Measurements from ENCODE around the gene MAEA. TPM values are rescaled to one million over a fixed set of nuclear protein-coding genes. Genes with fewer than 3 reads are reported as not detected.

Gene MAEA
- total RNA-seq, 2 donors from 2014 or later: 42.8 to 50.1 TPM

DNA sequence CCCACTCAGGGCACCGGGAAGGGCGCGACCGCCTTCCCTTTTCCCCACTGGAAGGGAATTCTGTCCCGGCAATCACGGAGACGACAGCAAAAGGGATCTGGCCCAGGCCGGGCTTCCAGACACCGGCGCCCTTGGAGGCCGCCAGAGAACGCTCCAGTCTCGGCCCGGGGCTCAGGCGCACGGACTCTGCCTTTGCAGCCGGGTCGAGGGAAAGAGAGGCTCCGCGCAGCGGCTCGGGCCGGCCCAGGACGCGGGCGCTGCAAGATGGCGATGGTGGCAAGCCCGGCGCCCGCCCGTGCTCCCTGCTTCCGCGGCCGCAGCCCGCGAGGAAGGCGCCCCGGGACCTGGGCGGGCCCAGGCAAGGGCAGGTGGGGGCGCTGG, 41.8 kb upstream of the MAEA start:
- peaks cover 0 to 5% of the 10 kb centered on the region in 2 donors for H3K9me3 Mint-ChIP-seq
- peak in 1 of 2 donors; percentile 70 for DNase-seq (ENCODE audit: low spot score in 2 of 2)
- peak in 1 of 2 donors; percentile 17 for ATAC-seq
- H3K27ac Mint-ChIP-seq: peak overlapping the region in 1 of 2 donors; percentile 94
- H3K36me3 Mint-ChIP-seq: peaks cover 22 to 33% of the 10 kb centered on the region in 2 donors

DNA sequence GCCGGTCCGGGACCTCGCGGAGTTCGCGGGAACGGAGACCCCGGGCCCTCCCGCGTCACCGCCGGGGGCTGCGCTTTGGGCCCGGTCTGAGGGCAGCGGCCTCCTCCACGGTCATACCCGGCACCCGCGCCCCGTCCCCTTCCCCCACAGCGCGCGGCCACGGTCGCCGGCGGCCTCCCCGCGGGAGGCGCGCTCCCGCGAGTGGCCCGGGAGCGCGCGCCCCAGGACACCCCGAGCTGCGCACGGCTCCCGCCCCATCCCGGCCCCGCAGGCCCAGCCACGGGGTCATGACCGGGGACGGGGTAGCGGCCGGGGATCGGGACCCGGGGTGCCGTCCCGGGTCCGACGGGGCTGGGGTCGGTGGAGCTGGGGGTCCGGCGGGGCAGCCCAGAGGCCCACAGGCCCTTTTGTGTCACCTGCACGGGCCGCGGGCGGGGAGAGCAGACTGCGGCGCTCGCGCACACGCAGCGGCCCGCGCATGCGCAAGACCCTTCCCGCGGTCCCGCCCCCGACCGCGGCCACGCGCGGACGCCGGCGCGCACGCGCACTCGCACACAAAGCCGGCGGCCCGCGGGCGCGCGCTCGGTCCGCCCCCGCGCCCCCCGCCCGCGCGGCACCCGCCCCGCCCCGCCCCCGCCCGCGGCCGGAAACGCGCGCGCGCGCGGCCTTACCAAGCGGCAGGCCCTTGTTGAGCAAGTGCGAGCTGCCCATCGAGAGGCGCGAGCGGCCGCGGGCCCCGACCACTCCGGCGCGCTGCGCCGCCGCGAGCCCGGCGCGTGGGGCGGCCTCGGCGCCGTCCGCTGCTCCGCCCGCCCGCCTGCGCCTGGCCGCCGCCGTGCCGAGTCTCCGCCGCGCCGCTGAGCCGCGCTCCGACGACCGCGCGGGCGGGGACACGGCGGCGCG, 41.2 kb upstream of the MAEA start, which contains the start of gene CTBP1:
Gene CTBP1, minus strand, starts transcription at position 886 of the 903 bp plus-strand sequence. CDS start 7,799 bp downstream, outside the sequence.
- DNase-seq (ENCODE audit: low spot score in 2 of 2) (peak; percentile 87 to 93), ATAC-seq (peak; percentile 29 to 65)
- peak within 1 kb of the TSS; percentile 94 to 98 for H3K27ac Mint-ChIP-seq
- H3K9me3 Mint-ChIP-seq: peaks cover 0 to 11% of the 10 kb centered on the region in 2 donors
- peaks cover 22 to 39% of the 10 kb centered on the region in 2 donors for H3K36me3 Mint-ChIP-seq

DNA sequence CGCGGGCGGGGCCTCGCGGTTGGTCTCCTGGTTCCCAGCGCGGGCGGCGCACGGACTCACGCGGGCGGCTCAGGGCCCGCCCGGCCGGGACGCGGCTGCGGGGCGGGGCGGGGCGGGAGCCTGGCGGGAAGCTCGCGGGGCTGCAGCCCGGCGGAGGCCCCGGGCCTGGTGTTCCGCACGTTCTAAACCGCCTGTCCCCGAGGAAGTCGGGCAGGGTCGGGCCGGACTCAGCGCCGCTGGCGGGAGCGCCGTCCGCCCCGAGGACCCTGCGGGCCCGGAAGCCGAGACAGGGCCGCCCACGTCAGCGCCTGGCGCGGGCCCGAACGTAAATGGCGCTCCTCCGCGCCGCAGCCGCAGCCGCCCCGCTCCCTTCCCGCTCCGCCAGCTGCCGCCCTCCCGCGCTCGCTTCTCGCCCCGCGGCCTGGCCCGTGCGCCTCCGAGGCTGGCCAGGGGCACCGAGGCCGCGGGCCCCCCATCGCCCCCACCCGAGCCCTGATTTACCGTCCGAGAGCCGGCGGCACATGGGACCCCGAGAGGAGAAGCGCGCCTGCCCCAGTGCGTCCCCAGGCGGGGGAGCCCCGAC, 40.5 kb upstream of the MAEA start:
- Mint-ChIP-seq H3K27ac (peak overlapping the region; percentile 91 to 98), H3K36me3 (peaks cover 22 to 47% of the 10 kb centered on the region in 2 donors), H3K9me3 (peaks cover 0 to 15% of the 10 kb centered on the region in 2 donors)
- ATAC-seq: peak; percentile 38 to 73
- peak; percentile 84 for DNase-seq (ENCODE audit: low spot score in 2 of 2)

DNA sequence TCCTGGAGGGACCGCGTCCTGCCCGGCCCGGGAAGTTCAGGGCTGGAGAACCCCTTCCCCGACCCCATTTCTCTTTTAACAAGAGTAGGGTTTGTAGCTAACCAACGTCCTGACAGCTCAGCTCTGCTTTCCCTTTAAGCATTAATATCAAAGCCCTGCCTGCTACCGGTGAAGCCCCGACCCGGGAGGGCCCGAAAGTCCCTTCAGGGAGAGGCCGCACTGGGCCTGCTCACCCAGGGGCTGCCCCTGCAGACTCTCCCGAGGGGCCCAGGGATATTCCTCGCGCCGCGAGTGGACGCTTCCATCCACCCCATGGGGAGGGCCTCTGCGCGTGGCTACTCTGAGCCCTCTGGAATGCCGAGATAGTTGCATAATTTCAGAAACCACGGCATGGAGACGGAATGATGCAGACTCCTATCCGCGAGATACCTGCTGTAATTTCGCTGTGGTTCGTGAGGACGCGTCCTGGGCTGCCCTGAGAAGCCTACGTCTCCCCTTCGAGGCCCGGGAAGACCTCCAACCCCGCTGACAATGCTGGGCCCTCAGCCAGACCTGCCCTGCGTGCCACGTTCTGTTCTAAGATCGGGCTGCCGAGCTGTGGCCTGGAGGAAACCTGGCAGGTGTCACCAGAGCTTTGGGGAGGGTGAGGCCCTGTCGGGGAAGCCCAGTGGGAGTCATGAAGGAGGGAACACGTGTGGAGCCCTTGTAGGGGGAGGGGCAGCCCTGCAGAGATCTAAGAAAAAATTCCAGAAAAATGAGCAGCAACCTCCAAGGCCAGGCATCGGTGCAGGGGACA, 39.8 kb upstream of the MAEA start:
- peaks cover 22 to 54% of the 10 kb centered on the region in 2 donors for H3K36me3 Mint-ChIP-seq
- DNase-seq (ENCODE audit: low spot score in 2 of 2) (peak; percentile 53 to 88), ATAC-seq (peak; percentile 0 to 74)
- peaks cover 0 to 22% of the 10 kb centered on the region in 2 donors for H3K9me3 Mint-ChIP-seq
- H3K27ac Mint-ChIP-seq: peak overlapping the region; percentile 91 to 98

DNA sequence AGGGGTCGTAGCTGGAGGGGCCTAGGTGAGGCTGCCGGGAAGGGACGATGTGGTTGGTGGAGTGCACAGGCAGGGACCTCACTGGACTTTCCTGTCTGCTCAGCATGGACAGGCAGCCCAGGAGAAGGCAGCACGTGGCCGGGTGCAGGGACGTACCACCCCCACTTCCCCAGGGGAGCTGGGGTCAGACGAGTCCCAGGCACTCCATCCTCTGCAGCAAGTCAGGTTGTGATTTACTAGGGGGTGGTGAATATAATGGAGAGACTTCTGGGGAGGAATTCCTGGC, 39.2 kb upstream of the MAEA start:
- no peak for DNase-seq (ENCODE audit: low spot score in 2 of 2)
- no peak for ATAC-seq
- H3K27ac Mint-ChIP-seq: peak overlapping the region; percentile 91 to 98
- H3K9me3 Mint-ChIP-seq: peaks cover 0 to 22% of the 10 kb centered on the region in 2 donors
- peaks cover 22 to 57% of the 10 kb centered on the region in 2 donors for H3K36me3 Mint-ChIP-seq

DNA sequence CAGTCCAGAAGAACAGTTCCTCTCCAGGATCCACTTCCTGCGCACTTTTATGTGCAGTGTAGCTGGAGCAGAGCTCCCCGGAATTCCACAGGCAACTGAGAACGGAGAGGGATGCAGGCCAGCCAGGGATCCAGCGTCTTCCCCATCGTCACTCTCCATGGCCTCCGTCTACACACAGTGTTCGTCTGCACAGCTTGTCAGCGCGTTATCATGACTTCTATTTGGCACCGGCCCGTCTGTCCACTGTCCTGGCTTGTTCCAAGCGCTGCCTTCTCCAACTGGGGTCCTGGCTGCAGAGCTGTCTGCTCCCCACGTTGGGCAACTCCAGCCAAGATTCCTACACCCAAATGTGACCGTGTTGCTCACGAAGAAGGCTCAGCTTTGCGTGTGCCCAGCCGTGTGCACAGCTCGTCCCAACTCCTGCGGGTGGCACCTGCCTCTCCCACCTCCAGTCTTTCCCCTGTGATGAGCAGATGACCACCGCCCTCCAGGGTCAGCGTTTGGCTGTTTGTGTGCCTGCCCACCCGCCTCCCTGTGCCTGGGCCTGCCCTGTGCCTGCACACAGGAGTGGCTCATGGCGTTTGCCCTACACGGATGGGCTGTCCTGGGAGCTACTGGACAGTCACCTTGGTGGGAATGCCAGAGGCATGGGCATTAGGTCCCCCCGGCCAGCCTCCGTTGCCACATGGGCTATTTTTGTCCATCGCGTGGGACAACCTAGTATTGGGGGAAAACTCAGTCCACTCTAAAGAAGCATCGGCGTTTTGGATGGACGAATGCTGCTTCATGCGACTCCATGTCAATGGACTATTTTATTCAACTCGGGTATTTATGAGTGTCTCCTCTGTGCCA, 38.5 kb upstream of the MAEA start:
- Mint-ChIP-seq H3K9me3 (peaks cover 0 to 22% of the 10 kb centered on the region in 2 donors), H3K36me3 (peaks cover 22 to 64% of the 10 kb centered on the region in 2 donors), H3K27ac (peak overlapping the region in 1 of 2 donors; percentile 94)
- DNase-seq (ENCODE audit: low spot score in 2 of 2): no peak
- ATAC-seq: no peak

DNA sequence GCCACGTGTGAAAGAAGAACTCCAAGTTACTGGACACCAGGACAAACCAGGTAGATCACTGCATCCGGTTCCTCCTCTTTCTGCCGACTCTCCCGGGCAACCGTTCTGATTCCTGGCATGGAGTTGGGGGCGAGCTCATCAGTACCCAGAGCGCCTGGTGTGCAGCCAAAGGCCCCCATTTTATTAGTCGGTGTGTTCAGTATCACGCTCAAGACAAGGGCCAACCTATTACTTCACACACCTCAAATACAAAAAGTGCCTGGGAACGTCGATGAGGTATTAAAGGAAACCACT, 38.0 kb upstream of the MAEA start:
- peak overlapping the region in 1 of 2 donors; percentile 75 for H3K27ac Mint-ChIP-seq
- ATAC-seq (no peak), DNase-seq (ENCODE audit: low spot score in 2 of 2) (no peak)
- H3K36me3 Mint-ChIP-seq: peaks cover 17 to 69% of the 10 kb centered on the region in 2 donors
- H3K9me3 Mint-ChIP-seq: peaks cover 0 to 22% of the 10 kb centered on the region in 2 donors

DNA sequence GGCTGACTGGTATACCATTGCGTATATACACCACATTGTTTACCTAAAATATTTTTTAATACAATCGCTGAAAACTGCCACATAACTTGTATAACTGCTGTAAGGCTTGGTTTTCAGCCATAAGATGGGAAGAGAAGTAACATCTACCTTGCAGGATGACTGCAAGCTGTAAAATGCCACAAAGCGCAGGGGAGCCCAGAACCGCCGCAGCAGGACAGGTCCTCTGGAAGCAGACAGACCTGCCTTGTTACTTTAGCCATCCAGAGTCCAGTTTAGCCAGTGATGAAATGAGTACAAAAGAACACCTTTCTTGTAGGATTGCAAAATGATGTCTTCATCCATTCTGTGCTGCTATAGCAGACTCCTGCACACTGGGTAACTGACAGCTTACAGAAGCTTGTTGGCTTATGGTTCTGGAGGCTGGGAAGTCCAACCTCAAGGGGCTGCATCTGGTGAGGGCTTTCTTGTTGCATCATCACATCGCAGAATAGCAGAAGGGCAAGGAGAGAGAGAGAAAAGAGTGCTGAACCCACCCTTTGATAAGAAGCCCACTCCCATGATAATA, 36.7 kb upstream of the MAEA start:
- Mint-ChIP-seq H3K36me3 (peaks cover 13 to 78% of the 10 kb centered on the region in 2 donors), H3K27ac (peak overlapping the region; percentile 35 to 91), H3K9me3 (peaks cover 0 to 28% of the 10 kb centered on the region in 2 donors)
- DNase-seq (ENCODE audit: low spot score in 2 of 2): no peak
- ATAC-seq: no peak

DNA sequence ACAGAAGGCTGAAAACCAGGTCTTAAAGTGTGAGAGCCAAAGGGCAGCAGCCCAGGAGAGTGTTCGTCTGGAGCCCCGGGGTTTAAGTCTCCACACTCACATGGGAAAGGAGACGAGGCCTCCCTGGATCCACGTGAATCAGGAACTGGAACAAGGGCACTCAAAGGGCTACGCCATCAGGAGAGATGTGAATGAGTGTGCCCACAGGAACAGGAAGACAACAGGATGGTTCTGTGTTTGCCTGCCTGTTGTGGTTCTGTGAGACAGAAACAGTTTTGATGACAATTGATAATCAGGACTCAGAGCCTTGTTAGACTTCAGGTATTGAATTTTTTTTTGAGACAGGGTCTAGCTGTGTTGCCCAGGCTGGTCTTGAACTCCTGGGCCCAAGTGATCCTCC, 35.9 kb upstream of the MAEA start:
- peak overlapping the region in 1 of 2 donors; percentile 35 for H3K27ac Mint-ChIP-seq
- DNase-seq (ENCODE audit: low spot score in 2 of 2) (no peak), ATAC-seq (no peak)
- peaks cover 13 to 84% of the 10 kb centered on the region in 2 donors for H3K36me3 Mint-ChIP-seq
- H3K9me3 Mint-ChIP-seq: peaks cover 0 to 28% of the 10 kb centered on the region in 2 donors

DNA sequence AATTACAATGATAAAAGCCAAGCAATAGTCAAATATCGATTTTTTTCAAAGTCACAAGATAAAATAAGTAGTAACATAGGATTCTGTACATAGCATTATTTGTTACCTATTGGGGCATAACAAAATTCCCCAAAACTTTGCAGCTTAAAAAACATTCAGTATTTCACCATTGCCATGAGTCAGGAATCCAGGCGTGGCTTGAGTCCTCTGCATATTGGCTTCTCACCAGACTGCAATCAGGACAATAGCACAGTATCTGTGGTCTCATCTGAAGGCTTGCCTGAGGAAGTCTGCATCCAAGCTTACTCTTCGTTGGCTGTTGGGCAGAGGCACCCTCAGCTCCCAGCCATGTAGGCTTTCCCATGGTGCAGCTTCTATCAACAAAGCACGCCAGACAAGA, 34.5 kb upstream of the MAEA start:
- Mint-ChIP-seq H3K36me3 (peaks cover 9 to 78% of the 10 kb centered on the region in 2 donors), H3K27ac (peak overlapping the region in 1 of 2 donors; percentile 17), H3K9me3 (peaks cover 0 to 28% of the 10 kb centered on the region in 2 donors)
- no peak for ATAC-seq
- no peak for DNase-seq (ENCODE audit: low spot score in 2 of 2)

DNA sequence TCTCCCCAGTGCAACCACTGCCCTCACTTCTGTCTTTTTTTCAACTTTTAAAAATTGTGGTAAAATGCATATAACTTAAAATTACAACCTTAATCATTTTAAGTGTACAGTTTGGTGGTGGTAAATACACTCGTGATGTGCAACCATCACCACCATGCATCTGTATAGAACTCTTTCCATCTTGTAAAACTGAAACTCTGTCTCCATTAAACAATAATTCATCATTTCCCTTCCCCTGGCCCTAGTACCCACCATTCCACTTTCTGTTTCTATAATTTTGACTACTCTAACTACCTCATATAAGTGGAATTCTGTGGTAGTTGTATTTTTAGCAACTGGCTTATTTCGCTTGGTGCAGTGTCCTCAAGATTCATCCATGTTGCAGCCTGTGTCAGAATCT, 34.0 kb upstream of the MAEA start:
- H3K36me3 Mint-ChIP-seq: peaks cover 7 to 73% of the 10 kb centered on the region in 2 donors
- ATAC-seq (peak; percentile 66 to 72), DNase-seq (ENCODE audit: low spot score in 2 of 2) (no peak)
- H3K27ac Mint-ChIP-seq: peak overlapping the region in 1 of 2 donors; percentile 17
- H3K9me3 Mint-ChIP-seq: peaks cover 0 to 28% of the 10 kb centered on the region in 2 donors

DNA sequence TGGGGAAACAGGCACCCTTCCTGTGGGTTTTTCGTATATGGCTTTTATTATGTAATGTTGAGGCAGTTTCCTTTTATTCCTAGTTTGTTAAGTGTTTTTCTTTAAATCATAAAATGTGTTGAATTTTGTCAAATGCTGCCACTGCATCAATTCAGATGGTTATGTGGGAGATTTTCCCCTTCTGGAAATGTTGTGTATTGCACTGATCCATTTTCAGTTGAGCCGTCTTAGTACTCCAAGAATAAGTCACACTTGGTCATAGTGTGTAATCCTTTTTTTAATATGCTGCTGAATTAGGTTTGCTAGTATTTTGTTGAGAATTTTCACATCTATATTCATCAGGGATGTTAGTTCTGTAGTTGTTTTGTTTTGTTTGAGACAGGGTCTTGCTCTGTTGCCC, 31.2 kb upstream of the MAEA start:
- DNase-seq (ENCODE audit: low spot score in 2 of 2) (no peak), ATAC-seq (no peak)
- Mint-ChIP-seq H3K36me3 (peaks cover 0 to 45% of the 10 kb centered on the region in 2 donors), H3K27ac (no peak overlapping the region), H3K9me3 (peaks cover 0 to 18% of the 10 kb centered on the region in 2 donors)

DNA sequence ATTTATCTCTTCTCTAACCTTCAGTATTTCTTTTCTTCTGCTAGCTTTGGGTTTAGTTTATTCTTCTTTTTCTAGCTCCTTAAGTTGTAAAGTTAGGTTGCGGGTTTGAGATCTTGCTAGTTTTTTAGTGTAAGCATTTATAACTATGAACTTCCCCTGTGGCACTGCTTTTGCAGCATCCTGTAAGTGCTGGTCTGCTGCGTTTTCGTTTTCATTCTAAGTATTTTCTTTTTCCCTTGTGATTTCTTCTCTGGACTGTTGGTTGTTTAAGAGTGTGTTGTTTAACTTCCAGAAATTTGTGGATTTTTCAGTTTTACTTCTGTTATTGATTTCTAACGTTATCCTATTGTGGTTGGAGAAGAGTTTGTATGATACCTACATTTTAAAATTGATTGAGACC, 29.7 kb upstream of the MAEA start:
- Mint-ChIP-seq H3K36me3 (peaks cover 0 to 30% of the 10 kb centered on the region in 2 donors), H3K27ac (peak overlapping the region; percentile 4 to 11), H3K9me3 (peaks cover 0 to 6% of the 10 kb centered on the region in 2 donors)
- DNase-seq (ENCODE audit: low spot score in 2 of 2) (no peak), ATAC-seq (peak in 1 of 2 donors; percentile 43)

DNA sequence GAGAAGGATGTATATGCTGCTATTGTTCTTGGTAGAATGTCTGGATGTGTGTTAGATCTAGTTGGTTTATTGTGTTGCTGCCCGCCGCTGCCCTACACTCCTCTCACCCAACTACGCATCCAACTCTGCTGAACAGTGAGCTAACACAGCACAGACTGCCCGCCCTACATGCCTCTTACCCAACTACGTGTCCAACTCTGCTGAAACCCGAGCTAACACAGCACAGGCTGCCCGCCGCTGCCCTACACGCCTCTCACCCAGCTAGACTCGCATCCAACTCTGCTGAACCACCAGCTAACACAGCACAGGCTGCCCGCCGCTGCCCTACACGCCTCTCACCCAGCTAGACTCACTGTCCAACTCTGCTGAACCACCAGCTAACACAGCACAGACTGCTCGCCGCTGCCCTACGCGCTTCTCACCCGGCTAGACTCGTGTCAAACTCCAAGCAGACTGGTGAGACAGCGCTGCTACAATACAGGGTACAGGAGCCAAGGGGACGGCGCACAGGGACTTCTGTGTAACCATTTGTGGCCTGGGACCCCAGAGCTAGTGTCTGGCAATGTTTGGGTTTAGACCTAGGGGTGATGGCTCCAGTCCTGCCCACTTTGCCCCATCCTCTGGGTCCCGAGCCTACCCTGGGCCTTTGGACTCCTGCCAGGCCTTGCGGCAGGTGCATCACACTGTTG, 29.1 kb upstream of the MAEA start:
- H3K27ac Mint-ChIP-seq: peak overlapping the region; percentile 44 to 51
- peak in 1 of 2 donors; percentile 26 for ATAC-seq
- DNase-seq (ENCODE audit: low spot score in 2 of 2): no peak
- peaks cover 0 to 6% of the 10 kb centered on the region in 2 donors for H3K9me3 Mint-ChIP-seq
- peaks cover 0 to 27% of the 10 kb centered on the region in 2 donors for H3K36me3 Mint-ChIP-seq

All from activated naive CD4-positive, alpha-beta T cell treated with anti-CD3 and anti-CD28 coated beads, Interleukin-2, amount 50 U/mL, for 72 hours (primary cell).